ENCODE data around the gene C10orf53.

Gene C10orf53

DNA sequence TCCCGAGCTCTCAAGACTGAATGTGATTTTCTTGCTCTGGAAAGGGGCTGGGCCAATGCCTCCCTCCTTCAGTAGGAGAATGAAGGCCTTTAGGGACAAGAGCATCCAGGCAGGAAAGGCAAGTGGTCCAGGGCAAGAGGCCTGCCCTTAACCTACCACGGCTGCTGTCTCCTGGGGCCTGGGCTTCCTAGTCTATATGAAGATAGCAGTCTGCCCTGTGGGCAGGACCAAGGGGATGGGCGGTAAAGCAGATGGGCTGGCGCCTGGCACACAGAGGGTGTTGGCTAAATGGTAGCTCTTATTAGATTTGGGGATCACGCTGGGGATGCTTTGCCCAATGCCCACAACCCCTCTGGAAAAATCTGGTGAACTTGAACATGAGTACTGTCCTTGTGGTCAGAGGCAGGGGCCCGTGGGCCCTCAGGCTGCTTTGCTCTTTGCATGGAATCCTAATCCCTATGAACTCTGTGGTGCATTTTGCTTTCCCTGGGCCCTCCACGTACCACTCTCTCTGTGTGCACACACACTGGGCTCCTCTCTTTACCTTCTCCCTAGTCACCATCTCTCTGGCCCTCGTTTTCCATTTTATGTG lies 45.3 kb upstream of the C10orf53 start:
- H3K4me1 ChIP-seq (ENCODE audit: low read depth, poor library complexity, severe bottlenecking): no peaks in the 10 kb centered on the region
- TF ChIP-seq, protein P1, sequence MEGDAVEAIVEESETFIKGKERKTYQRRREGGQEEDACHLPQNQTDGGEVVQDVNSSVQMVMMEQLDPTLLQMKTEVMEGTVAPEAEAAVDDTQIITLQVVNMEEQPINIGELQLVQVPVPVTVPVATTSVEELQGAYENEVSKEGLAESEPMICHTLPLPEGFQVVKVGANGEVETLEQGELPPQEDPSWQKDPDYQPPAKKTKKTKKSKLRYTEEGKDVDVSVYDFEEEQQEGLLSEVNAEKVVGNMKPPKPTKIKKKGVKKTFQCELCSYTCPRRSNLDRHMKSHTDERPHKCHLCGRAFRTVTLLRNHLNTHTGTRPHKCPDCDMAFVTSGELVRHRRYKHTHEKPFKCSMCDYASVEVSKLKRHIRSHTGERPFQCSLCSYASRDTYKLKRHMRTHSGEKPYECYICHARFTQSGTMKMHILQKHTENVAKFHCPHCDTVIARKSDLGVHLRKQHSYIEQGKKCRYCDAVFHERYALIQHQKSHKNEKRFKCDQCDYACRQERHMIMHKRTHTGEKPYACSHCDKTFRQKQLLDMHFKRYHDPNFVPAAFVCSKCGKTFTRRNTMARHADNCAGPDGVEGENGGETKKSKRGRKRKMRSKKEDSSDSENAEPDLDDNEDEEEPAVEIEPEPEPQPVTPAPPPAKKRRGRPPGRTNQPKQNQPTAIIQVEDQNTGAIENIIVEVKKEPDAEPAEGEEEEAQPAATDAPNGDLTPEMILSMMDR (conservative IDR thresholded peaks at IDR 0.05; ENCODE audit: low read depth, low read length): no peak
- H3K27ac ChIP-seq: no peak overlapping the region
- no peak overlapping the region for H3K9ac ChIP-seq
- no peaks in the 10 kb centered on the region for H3K27me3 ChIP-seq (ENCODE audit: insufficient read depth, low read depth)
- H3K79me2 ChIP-seq (ENCODE audit: insufficient read depth, low read depth): no peaks in the 10 kb centered on the region
- no peak overlapping the region for H3K4me2 ChIP-seq
- H4K20me1 ChIP-seq (ENCODE audit: insufficient read depth): no peaks in the 10 kb centered on the region
- no peaks in the 10 kb centered on the region for H3K36me3 ChIP-seq (ENCODE audit: insufficient read depth)
- no peak overlapping the region for H2AFZ ChIP-seq (ENCODE audit: low read depth)
- H3K4me3 ChIP-seq (IDR thresholded peaks at IDR 0.05; ENCODE audit: insufficient read depth, low read depth, low read length): no peak overlapping the region

DNA sequence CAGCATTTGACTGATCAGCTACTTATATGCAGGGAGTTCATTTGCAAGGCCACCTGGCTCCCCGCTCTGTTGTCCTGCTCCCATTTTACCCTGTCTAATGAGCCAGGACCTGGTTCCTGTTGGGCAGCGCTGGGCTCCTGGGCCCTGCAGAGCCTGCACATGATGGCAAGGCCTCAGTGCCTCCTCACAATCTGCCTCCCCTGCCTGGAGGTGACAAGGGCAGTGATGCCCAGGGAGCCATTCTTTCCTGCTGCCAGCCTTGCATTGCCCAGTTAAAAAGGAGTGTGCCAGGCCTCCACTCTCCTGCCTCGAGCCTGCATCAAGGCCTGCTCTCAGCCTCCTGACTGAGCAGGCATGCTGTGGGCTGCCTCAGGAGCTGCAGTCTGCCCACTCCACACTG lies 37.1 kb upstream of the C10orf53 start:
- Histone ChIP-seq H3K27me3 (ENCODE audit: insufficient read depth, low read depth) (no peaks in the 10 kb centered on the region), H4K20me1 (ENCODE audit: insufficient read depth) (no peaks in the 10 kb centered on the region), H3K4me2 (no peak overlapping the region), H3K4me3 (IDR thresholded peaks at IDR 0.05; ENCODE audit: insufficient read depth, low read depth, low read length) (no peak overlapping the region), H2AFZ (ENCODE audit: low read depth) (no peak overlapping the region), H3K36me3 (ENCODE audit: insufficient read depth) (no peaks in the 10 kb centered on the region), H3K79me2 (ENCODE audit: insufficient read depth, low read depth) (no peaks in the 10 kb centered on the region), H3K4me1 (ENCODE audit: low read depth, poor library complexity, severe bottlenecking) (no peaks in the 10 kb centered on the region), H3K27ac (no peak overlapping the region), H3K9ac (no peak overlapping the region)
- TF ChIP-seq, protein P1 (conservative IDR thresholded peaks at IDR 0.05; ENCODE audit: low read depth, low read length): no peak

DNA sequence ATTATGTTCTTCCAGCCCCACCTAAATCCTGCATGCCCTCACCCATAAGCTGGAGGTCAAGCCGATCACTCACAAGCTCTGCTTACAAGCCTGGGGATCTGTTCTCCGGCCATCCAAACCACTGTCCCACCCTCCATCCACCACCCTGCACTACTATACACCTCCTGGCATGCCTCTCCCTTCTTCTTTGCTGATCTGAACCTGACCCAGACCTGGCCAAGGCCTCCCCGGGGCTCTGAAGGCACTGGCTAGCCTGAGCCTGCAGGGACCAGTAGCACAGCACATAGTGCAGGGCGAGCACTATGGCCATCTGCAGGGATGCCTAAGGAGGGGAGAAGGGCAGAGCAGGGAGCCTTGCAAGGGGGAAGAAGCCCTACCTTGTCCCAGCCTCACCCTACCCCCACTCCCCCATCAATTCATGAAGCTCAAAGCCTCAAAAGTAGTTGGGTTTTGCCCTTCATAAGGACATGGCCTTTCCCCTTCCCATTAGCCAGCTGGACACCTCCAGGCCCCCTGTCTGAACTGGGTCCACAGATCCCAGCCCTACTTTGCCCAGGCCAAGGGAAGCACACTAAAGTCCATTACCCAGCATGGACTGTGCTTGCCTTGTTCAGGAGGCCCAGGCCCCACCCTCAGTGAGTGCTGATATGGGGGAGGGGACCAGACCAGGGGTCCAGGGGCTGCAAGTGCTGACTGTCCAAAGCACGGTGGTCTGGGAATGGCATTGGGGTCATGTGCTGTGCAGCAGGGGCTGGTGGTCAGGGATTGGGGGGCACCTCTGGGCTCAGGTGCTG lies 36.0 kb upstream of the C10orf53 start:
- TF ChIP-seq, protein P1 (conservative IDR thresholded peaks at IDR 0.05; ENCODE audit: low read depth, low read length): no peak
- Histone ChIP-seq H3K4me1 (ENCODE audit: low read depth, poor library complexity, severe bottlenecking) (no peaks in the 10 kb centered on the region), H2AFZ (ENCODE audit: low read depth) (no peak overlapping the region), H3K36me3 (ENCODE audit: insufficient read depth) (no peaks in the 10 kb centered on the region), H3K79me2 (ENCODE audit: insufficient read depth, low read depth) (no peaks in the 10 kb centered on the region), H3K4me2 (no peak overlapping the region), H4K20me1 (ENCODE audit: insufficient read depth) (no peaks in the 10 kb centered on the region), H3K27ac (no peak overlapping the region), H3K27me3 (ENCODE audit: insufficient read depth, low read depth) (no peaks in the 10 kb centered on the region), H3K9ac (no peak overlapping the region), H3K4me3 (IDR thresholded peaks at IDR 0.05; ENCODE audit: insufficient read depth, low read depth, low read length) (no peak overlapping the region)

DNA sequence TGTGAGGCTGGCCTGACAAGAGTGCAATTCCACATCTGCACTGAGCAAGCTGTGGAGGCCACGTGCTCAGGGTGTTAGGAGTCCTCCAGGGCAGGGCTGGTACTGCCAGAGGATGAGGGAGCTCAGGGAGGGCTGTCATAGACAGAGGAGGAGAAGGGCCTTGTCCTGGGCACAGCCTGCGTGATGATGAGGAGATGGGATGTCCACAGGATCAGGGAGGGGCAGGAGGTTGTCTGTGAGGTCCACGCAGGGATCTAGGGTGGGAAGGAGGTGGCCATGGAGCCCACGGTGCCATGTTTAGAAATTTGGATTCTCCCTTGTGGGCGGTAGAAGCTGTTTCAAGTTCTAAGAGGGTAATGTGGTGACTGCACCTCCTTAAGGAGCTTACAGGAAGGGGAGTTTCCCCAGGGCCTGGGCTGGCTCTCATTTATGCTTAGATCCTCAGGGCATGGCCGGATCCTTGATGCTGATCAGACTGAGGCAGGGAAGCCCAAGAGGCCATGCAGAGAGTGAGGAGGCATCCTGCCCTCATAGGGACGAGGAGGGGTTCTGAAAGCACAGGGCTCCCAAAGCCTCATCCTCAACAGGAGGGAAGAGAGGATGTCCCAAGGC lies 35.3 kb upstream of the C10orf53 start:
- H4K20me1 ChIP-seq (ENCODE audit: insufficient read depth): no peaks in the 10 kb centered on the region
- no peak overlapping the region for H3K4me2 ChIP-seq
- no peaks in the 10 kb centered on the region for H3K27me3 ChIP-seq (ENCODE audit: insufficient read depth, low read depth)
- no peaks in the 10 kb centered on the region for H3K4me1 ChIP-seq (ENCODE audit: low read depth, poor library complexity, severe bottlenecking)
- TF ChIP-seq, protein P1 (conservative IDR thresholded peaks at IDR 0.05; ENCODE audit: low read depth, low read length): no peak
- H3K4me3 ChIP-seq (IDR thresholded peaks at IDR 0.05; ENCODE audit: insufficient read depth, low read depth, low read length): no peak overlapping the region
- H3K27ac ChIP-seq: no peak overlapping the region
- H3K9ac ChIP-seq: no peak overlapping the region
- H3K36me3 ChIP-seq (ENCODE audit: insufficient read depth): no peaks in the 10 kb centered on the region
- H2AFZ ChIP-seq (ENCODE audit: low read depth): no peak overlapping the region
- H3K79me2 ChIP-seq (ENCODE audit: insufficient read depth, low read depth): no peaks in the 10 kb centered on the region

Data from KMS-11 (cell line).